IMR-90 (cell line): Measurements from ENCODE around the gene ZCWPW1. TPM values are rescaled to one million over a fixed set of nuclear protein-coding genes. Genes with fewer than 3 reads are reported as not detected.

Source experiments
- ATAC-seq: fragments of 200-7000 bp; cut with Tn5 transposase; 2 replicates; pipeline ENCODE4 v1.9.1; 2020; ENCODE audit warnings: low read depth, mild to moderate bottlenecking, moderate library complexity
- BruUV-seq: library from RNA; stranded (reverse); fragments of 400-500 nt; replicated peaks from 2 replicates; lab custom pipeline; 2021; lab: Mats Ljungman, UMichigan
- CTCF ChIA-PET: fragments of 300-600 bp; formaldehyde crosslinking; extraction: SDS; loops from one replicate; lab custom pipeline; 2021; ENCODE audit warnings: antibody characterized with exemption; lab: Yijun Ruan, JAX
- POLR2A ChIA-PET: fragments of 300-600 bp; sonication (Branson Sonifier 250); formaldehyde crosslinking; loops from one replicate; lab custom pipeline; 2022; ENCODE audit warnings: antibody characterized with exemption; ENCODE audit not compliant: unreplicated experiment; lab: Charles Lee
- DNase-seq: peaks from one replicate; pipeline ENCODE4 v3.0.0; 2013
- H2AFZ ChIP-seq: replicated peaks from 2 replicates; pipeline ENCODE3; 2013; ENCODE audit warnings: low read length, mild to moderate bottlenecking; ENCODE audit not compliant: poor library complexity
- H2AK5ac ChIP-seq: 2 replicates; pipeline ENCODE4 v1.6.1; 2013; ENCODE audit warnings: low read depth, low read length, inconsistent platforms
- H2AK9ac ChIP-seq: replicated peaks from 2 replicates; pipeline ENCODE3; 2013; ENCODE audit warnings: mild to moderate bottlenecking, low read depth, low read length, moderate library complexity; ENCODE audit not compliant: poor library complexity
- H2BK120ac ChIP-seq: 2 replicates; pipeline ENCODE4 v1.6.1; 2013; ENCODE audit warnings: low read depth, low read length, inconsistent platforms
- H2BK15ac ChIP-seq: 3 replicates; pipeline ENCODE4 v1.6.1; 2013; ENCODE audit warnings: low read depth, low read length, inconsistent platforms
- H2BK20ac ChIP-seq: 2 replicates; pipeline ENCODE4 v1.6.1; 2013; ENCODE audit warnings: low read depth, mild to moderate bottlenecking, inconsistent platforms, low read length, moderate library complexity
- H2BK5ac ChIP-seq: 2 replicates; pipeline ENCODE4 v1.6.1; 2013; ENCODE audit warnings: mild to moderate bottlenecking, low read depth, low read length, inconsistent platforms; ENCODE audit not compliant: poor library complexity, severe bottlenecking
- H3K14ac ChIP-seq: replicated peaks from 2 replicates; pipeline ENCODE4 v1.6.1; 2013; ENCODE audit warnings: low read depth, low read length, inconsistent platforms
- H3K18ac ChIP-seq: 2 replicates; pipeline ENCODE4 v1.6.1; 2013; ENCODE audit warnings: low read depth, low read length, control low read depth
- H3K23ac ChIP-seq: 2 replicates; pipeline ENCODE4 v1.6.1; 2013; ENCODE audit warnings: low read depth, low read length, inconsistent platforms
- H3K27ac ChIP-seq: 2 replicates; pipeline ENCODE4 v1.5.1; 2013; ENCODE audit warnings: mild to moderate bottlenecking, control low read depth, low read length; ENCODE audit not compliant: insufficient read depth
- H3K27me3 ChIP-seq: 2 replicates; pipeline ENCODE4 v1.6.1; 2013; ENCODE audit warnings: low read length; ENCODE audit not compliant: control insufficient read depth, insufficient read depth
- H3K36me3 ChIP-seq: 2 replicates; pipeline ENCODE4 v1.6.1; 2013; ENCODE audit warnings: low read length, mixed read lengths; ENCODE audit not compliant: control insufficient read depth, insufficient read depth
- H3K4ac ChIP-seq: 2 replicates; pipeline ENCODE4 v1.6.1; 2013; ENCODE audit warnings: low read depth, low read length, inconsistent platforms
- H3K4me1 ChIP-seq: 2 replicates; pipeline ENCODE4 v1.6.1; 2013; ENCODE audit warnings: low read length, mixed read lengths; ENCODE audit not compliant: control insufficient read depth, insufficient read depth
- H3K4me2 ChIP-seq: 2 replicates; pipeline ENCODE4 v1.6.1; 2013; ENCODE audit warnings: low read depth, mild to moderate bottlenecking, control low read depth, low read length, moderate library complexity
- H3K4me3 ChIP-seq: 2 replicates; pipeline ENCODE4 v1.5.1; 2013; ENCODE audit warnings: low read depth, mild to moderate bottlenecking, control low read depth, low read length, moderate library complexity; ENCODE audit not compliant: insufficient read depth
- H3K56ac ChIP-seq: 2 replicates; pipeline ENCODE4 v1.6.1; 2013; ENCODE audit warnings: low read length, inconsistent platforms; ENCODE audit not compliant: insufficient read depth; ENCODE audit errors: extremely low read depth
- H3K79me1 ChIP-seq, 2 experiments: 2 replicates each; pipeline ENCODE4 v1.6.1; 2013; ENCODE audit warnings: low read length in 2 of 2, inconsistent platforms in 1 of 2, low read depth in 1 of 2
- H3K9ac ChIP-seq: 2 replicates; pipeline ENCODE4 v1.6.1; 2013; ENCODE audit warnings: low read depth, low read length, control low read depth
- H3K9me1 ChIP-seq: 2 replicates; pipeline ENCODE4 v1.6.1; 2013; ENCODE audit warnings: low read length, inconsistent platforms; ENCODE audit not compliant: insufficient read depth
- H3K9me3 ChIP-seq: 2 replicates; pipeline ENCODE4 v1.6.1; 2013; ENCODE audit warnings: low read length; ENCODE audit not compliant: control insufficient read depth, insufficient read depth
- H4K20me1 ChIP-seq: 2 replicates; pipeline ENCODE4 v1.6.1; 2013; ENCODE audit warnings: low read length, inconsistent platforms; ENCODE audit not compliant: insufficient read depth
- H4K5ac ChIP-seq: 2 replicates; pipeline ENCODE4 v1.6.1; 2013; ENCODE audit warnings: mild to moderate bottlenecking, low read depth, low read length, control low read depth
- H4K8ac ChIP-seq, 2 experiments: 2 replicates each; pipeline ENCODE4 v1.6.1; 2013; ENCODE audit warnings: low read depth in 2 of 2, low read length in 2 of 2, control low read depth in 1 of 2, inconsistent platforms in 1 of 2
- H4K91ac ChIP-seq: 2 replicates; pipeline ENCODE4 v1.6.1; 2013; ENCODE audit warnings: low read depth, low read length, inconsistent platforms; ENCODE audit not compliant: insufficient read depth
- CHD1 ChIP-seq: IDR thresholded peaks from 2 replicates; pipeline ENCODE4 v1.6.1; 2012; ENCODE audit warnings: low read depth, low read length, improper control_type of control experiment
- CTCF ChIP-seq: conservative IDR thresholded peaks from 2 replicates; pipeline ENCODE4 v1.5.1; 2012; ENCODE audit warnings: mild to moderate bottlenecking, low read depth, low read length, improper control_type of control experiment
- FOS ChIP-seq: fragments of 150-350 bp; IDR thresholded peaks from 2 replicates; pipeline ENCODE4 v1.6.1; 2016; ENCODE audit warnings: low read depth, low read length
- NFE2L2 ChIP-seq: fragments of 150-350 bp; IDR thresholded peaks from 2 replicates; pipeline ENCODE4 v1.6.1; 2016; ENCODE audit warnings: low read depth, mild to moderate bottlenecking, low read length
- POLR2A ChIP-seq: IDR thresholded peaks from 2 replicates; pipeline ENCODE4 v1.6.1; 2012; ENCODE audit warnings: mild to moderate bottlenecking, low read depth, low read length
- RAD21 ChIP-seq: IDR thresholded peaks from 2 replicates; pipeline ENCODE4 v1.6.1; 2012; ENCODE audit warnings: low read length, improper control_type of control experiment
- RCOR1 ChIP-seq: IDR thresholded peaks from 2 replicates; pipeline ENCODE4 v1.6.1; 2012; ENCODE audit warnings: mild to moderate bottlenecking, low read length, improper control_type of control experiment; ENCODE audit not compliant: insufficient replicate concordance
- RFX5 ChIP-seq: IDR thresholded peaks from 2 replicates; pipeline ENCODE4 v1.8.0; 2012; ENCODE audit warnings: low read depth, mild to moderate bottlenecking, low read length, moderate library complexity
- USF2 ChIP-seq: fragments of 150-350 bp; IDR thresholded peaks from 2 replicates; pipeline ENCODE4 v1.6.1; 2017; ENCODE audit warnings: mild to moderate bottlenecking, antibody characterized with exemption, low read length, low read depth
- WGBS, 2 experiments: methylation state at CpG; one replicate each; pipeline versions ENCODE4 v1.1.5 to v1.1.7; 2013; ENCODE audit warnings: missing lambda C conversion rate in 2 of 2; ENCODE audit not compliant: insufficient read length in 1 of 2; ENCODE audit errors: extremely low coverage in 2 of 2; 5-methylcytosine and 5-hydroxymethylcytosine counted together
- dilution Hi-C: fragments of 300-500 bp; cut with HindIII; formaldehyde crosslinking; loops from one replicate; pipeline ENCODE4 v1.14.3; 2018; ENCODE audit warnings: low sequenced_read_pairs; ENCODE audit not compliant: unreplicated experiment
- in situ Hi-C: fragments of 300-500 bp; cut with MboI; formaldehyde crosslinking; loops from 3 replicates; pipeline ENCODE4 v1.14.3; 2019; ENCODE audit warnings: low sequenced_read_pairs, inconsistent platforms, mixed read lengths
- intact Hi-C: fragments of 100-400 bp; cut with micrococcal nuclease; formaldehyde crosslinking; loops from 2 replicates; pipeline ENCODE4 v1.10.0; 2022
- polyA plus RNA-seq, 3 experiments: library from polyadenylated mRNA; depleted of rRNA; stranded (reverse); fragments of >200 nt; gene quantifications; 2 replicates each; pipeline ENCODE4 v1.2.3, GENCODE V29; 2012; ENCODE audit warnings: low replicate concordance in 1 of 3
- total RNA-seq: library from RNA; depleted of rRNA; stranded (reverse); fragments of >200 nt; gene quantifications from 2 replicates; pipeline ENCODE4 v1.2.3, GENCODE V29; 2012
- TF ChIP-seq, protein P1 (sequence below): fragments of 150-350 bp; IDR thresholded peaks from 2 replicates; pipeline ENCODE4 v1.6.1; 2016; ENCODE audit warnings: low read depth, mild to moderate bottlenecking, low read length, moderate library complexity, borderline replicate concordance

Gene ZCWPW1
- total and polyA plus RNA-seq, 2 of the 4 experiments (the other 2 are of a cell fraction) = 0.72 to 1.3 TPM

DNA sequence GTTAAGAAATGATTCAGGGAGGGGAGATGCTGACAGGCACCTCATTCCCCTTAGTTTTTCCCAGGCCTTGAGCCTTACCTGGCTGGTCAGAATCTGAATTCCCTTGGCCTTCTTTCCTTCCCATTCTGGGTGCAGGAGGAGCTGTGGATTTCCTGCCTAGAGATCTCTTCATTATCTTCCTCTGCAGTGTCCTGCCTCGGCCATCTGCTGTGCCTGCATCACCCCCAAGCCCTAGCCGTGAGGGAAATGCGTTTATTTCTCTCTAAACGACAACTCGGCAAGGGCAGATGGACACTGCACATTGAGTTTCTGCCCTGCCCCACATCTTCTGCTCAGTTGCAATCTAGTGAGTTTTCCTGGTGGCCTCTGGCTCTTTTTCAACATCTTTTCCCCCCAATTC lies 26.7 kb downstream of the ZCWPW1 start:
- CTCF ChIA-PET = no interaction called here
- H2BK15ac ChIP-seq = no peak overlapping the region
- in situ Hi-C loops = no loop called here

More for the DNA sequence above, 26.7 kb downstream of the ZCWPW1 start:
- Histone ChIP-seq H2BK20ac (no peak overlapping the region), H3K79me1 (no peaks in the 10 kb centered on the region), H3K4me1 (no peaks in the 10 kb centered on the region), H3K56ac (no peak overlapping the region), H2AK5ac (no peak overlapping the region), H3K36me3 (no peaks in the 10 kb centered on the region), H3K27ac (no peak overlapping the region), H3K9ac (no peak overlapping the region), H4K91ac (no peak overlapping the region), H3K4me3 (no peak overlapping the region), H2AFZ (no peak overlapping the region), H2AK9ac (no peak overlapping the region), H3K9me1 (no peaks in the 10 kb centered on the region; the same call in 1 of the 2 replicates), H4K5ac (no peak overlapping the region), H3K4ac (no peak overlapping the region), H3K18ac (no peak overlapping the region), H2BK5ac (no peak overlapping the region), H2BK120ac (no peak overlapping the region), H3K4me2 (no peak overlapping the region), H3K14ac (no peak overlapping the region), H4K20me1 (no peaks in the 10 kb centered on the region), H3K9me3 (no peaks in the 10 kb centered on the region), H3K23ac (no peak overlapping the region), H4K8ac (no peak overlapping the region), H3K27me3 (peaks cover 57% of the 10 kb centered on the region)
- no peak for DNase-seq
- ATAC-seq = no peak
- BruUV-seq = no TSS peak
- TF ChIP-seq RFX5 (no peak), FOS (no peak), POLR2A (no peak), RAD21 (no peak), CHD1 (no peak), NFE2L2 (no peak), USF2 (no peak), RCOR1 (no peak), CTCF (no peak)
- TF ChIP-seq, protein P1, sequence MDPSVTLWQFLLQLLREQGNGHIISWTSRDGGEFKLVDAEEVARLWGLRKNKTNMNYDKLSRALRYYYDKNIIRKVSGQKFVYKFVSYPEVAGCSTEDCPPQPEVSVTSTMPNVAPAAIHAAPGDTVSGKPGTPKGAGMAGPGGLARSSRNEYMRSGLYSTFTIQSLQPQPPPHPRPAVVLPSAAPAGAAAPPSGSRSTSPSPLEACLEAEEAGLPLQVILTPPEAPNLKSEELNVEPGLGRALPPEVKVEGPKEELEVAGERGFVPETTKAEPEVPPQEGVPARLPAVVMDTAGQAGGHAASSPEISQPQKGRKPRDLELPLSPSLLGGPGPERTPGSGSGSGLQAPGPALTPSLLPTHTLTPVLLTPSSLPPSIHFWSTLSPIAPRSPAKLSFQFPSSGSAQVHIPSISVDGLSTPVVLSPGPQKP = no peak
- WGBS, 2 experiments = 31% methylated on average over 5 of the region's 5 CpGs; no CpG with 5 or more reads in 1 of the 2 experiments
- intact Hi-C loops = no loop called here
- POLR2A ChIA-PET = no interaction called here
- dilution Hi-C loops = no loop called here
